Stimulated activated naive CD8-positive, alpha-beta T cell treated with anti-CD3 and anti-CD28 coated beads, Interleukin-15, amount 100 ng/mL, for 72 hours (primary cell): ENCODE results near the gene VPS50.
"Not testable (repeated sequence)": the region's sequence is repeated elsewhere in the genome, so short reads cannot be mapped to it uniquely, and the experiment has no call there.

ENCODE experiments used
- ATAC-seq: fragments of 150-1000 bp; cut with Tn5 transposase; 2 replicates; pipeline ENCODE4 v1.10.0; 2021; ENCODE audit warnings: mild to moderate bottlenecking, moderate library complexity
- DNase-seq, 2 donors: peaks; one replicate each; pipeline ENCODE4 v3.0.0; 2021 to 2022
- H3K27ac Mint-ChIP-seq, 2 donors: one replicate each; pipeline ENCODE4 v1.8.0; 2022; ENCODE audit warnings: mild to moderate bottlenecking in 2 of 2, mixed read lengths in 2 of 2, moderate library complexity in 2 of 2
- H3K27me3 Mint-ChIP-seq: one replicate; pipeline ENCODE4 v1.8.0; 2022; ENCODE audit warnings: mixed read lengths
- H3K4me1 Mint-ChIP-seq: one replicate; pipeline ENCODE4 v1.8.0; 2022; ENCODE audit warnings: mild to moderate bottlenecking, mixed read lengths
- H3K4me3 Mint-ChIP-seq, 2 donors: one replicate each; pipeline ENCODE4 v1.8.0; 2022; ENCODE audit warnings: mild to moderate bottlenecking in 2 of 2, mixed read lengths in 2 of 2, moderate library complexity in 1 of 2
- H3K9me3 Mint-ChIP-seq, 2 donors: one replicate each; pipeline ENCODE4 v1.8.0; 2022; ENCODE audit warnings: mixed read lengths in 2 of 2

VPS50 gene

DNA sequence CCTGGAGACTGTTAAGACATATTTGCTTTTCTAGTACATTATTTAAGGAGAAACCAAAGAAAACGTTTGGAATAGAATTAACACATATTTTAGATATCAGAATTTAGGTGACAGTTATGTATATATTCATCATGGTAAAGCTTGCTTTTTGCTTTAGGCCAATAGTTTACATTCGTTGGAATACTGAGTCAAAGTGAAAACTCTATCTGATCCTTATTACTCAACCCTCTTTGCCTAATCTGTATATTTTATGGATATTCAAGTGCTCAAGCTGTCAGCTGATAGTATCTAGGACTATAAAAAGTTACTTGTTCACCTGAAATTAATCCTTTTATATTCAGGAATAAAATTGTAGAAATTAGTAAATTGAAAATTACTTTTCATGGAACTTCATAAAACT is 61.1 kb downstream of the VPS50 start:
- Mint-ChIP-seq H3K27me3 (no peaks in the 10 kb centered on the region), H3K4me3 (no peak overlapping the region), H3K9me3 (no peaks in the 10 kb centered on the region), H3K27ac (no peak overlapping the region), H3K4me1 (no peaks in the 10 kb centered on the region)
- DNase-seq: no peak
- ATAC-seq: no peak

DNA sequence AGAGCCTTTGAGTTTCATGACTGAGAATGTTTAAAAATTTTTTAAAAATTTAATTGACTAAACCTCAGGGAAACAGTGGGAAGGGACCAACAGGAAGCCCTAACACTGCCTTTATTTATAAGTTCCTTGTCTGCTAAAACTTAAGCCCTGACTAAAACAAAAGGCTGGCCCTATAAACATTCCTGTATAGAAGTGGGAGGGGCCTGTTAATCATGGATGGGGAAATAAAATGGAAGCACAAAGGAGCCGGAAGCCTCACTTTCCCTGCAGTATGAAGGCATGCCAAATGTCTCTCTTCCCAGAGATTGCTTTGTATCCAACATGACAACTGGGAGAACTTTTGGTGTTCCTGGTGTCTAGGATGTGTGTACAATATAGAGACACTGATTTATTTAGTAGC is 66.0 kb downstream of the VPS50 start:
- Mint-ChIP-seq H3K9me3 (no peaks in the 10 kb centered on the region), H3K4me1 (no peaks in the 10 kb centered on the region), H3K27ac (no peak overlapping the region), H3K27me3 (no peaks in the 10 kb centered on the region), H3K4me3 (no peak overlapping the region)
- ATAC-seq: no peak
- DNase-seq: no peak

DNA sequence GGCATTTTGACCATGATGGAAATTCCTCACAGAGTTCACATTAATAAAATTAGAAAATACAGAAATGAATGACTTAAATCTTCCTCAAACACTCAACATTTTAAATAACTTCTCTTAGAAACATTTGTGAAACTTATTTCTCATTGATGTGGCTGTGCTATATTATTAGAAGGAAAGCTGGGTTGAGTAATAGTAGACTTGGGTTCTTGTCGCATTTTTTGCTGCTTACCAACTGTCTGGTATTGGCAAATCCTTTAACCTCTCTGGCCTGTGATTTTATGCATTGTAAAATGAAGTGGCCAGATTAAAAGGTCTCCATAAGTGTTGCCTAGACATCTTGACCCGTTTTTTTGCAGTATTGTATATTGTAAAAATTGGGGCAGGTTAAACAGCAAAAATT is 66.5 kb downstream of the VPS50 start:
- H3K27ac Mint-ChIP-seq: no peak overlapping the region
- DNase-seq (no peak), ATAC-seq (no peak)
- H3K4me3 Mint-ChIP-seq: no peak overlapping the region
- no peaks in the 10 kb centered on the region for H3K4me1 Mint-ChIP-seq
- no peaks in the 10 kb centered on the region for H3K27me3 Mint-ChIP-seq
- H3K9me3 Mint-ChIP-seq: no peaks in the 10 kb centered on the region

DNA sequence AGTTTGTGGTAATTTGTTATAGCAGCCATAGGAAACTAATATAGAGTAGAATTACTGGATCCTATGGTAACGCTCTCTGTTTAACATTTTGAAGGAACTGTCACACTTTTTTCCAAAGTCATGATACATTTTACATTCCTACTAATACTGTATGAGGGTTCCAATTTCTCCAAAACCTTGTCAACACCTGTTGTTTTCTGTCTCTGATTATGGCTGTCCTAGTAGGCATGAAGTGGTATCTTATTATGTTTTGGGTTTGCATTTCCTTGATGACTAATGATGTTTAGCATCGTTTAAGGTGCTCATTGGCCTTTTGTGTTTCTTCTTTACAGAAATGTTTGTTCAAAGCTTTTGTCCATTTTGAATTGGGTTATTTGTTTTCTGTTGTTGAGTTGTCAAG is 69.6 kb downstream of the VPS50 start:
- Mint-ChIP-seq H3K4me3 (no peak overlapping the region), H3K27me3 (no peaks in the 10 kb centered on the region), H3K9me3 (no peaks in the 10 kb centered on the region), H3K4me1 (no peaks in the 10 kb centered on the region), H3K27ac (no peak overlapping the region)
- ATAC-seq (no peak), DNase-seq (no peak)

DNA sequence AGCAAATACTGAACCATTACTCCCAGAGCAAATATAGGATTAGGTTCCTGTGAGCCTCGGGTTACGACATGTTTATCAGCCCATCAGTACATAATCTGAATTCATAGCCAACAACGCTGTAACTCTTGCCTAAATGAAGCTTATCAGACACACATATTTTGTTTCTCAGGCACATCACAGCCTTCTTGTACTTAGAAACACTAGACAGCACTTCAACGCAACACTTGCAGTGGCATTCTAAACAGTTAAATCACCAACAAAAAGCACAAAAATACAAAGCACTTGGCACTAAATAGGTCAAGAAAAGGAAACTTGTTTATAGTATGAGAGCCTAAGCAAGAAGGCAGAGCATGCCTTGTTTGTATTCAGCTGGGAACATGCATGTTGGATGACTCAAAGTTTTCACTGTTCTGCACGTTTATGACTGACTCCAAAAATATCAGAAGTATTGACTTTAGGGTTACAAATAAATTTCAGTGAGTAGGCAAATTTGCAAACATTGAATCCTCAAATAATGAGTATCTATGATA is 75.0 kb downstream of the VPS50 start:
- Mint-ChIP-seq H3K4me3 (no peak overlapping the region), H3K9me3 (no peaks in the 10 kb centered on the region), H3K27me3 (no peaks in the 10 kb centered on the region), H3K27ac (no peak overlapping the region), H3K4me1 (no peaks in the 10 kb centered on the region)
- DNase-seq: no peak
- ATAC-seq: no peak

DNA sequence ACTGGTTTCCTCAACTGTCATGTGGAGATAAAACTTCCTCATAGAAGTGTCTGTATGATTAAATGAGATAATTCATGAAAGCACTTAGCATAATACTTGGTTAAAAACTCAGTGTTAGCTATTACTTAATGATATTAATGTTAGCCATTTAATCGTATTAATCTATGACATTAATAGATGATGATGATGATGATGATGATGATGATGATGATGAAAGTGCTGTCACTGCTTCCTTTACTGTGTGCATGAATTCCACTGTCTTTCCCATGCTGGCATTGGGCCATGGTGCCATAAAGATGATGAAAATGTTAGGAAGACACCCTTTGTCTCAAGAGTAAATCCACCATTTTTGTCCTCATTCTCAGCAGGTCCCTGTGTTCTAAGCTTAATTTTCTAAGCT is 75.8 kb downstream of the VPS50 start:
- DNase-seq: no peak
- no peak for ATAC-seq

DNA sequence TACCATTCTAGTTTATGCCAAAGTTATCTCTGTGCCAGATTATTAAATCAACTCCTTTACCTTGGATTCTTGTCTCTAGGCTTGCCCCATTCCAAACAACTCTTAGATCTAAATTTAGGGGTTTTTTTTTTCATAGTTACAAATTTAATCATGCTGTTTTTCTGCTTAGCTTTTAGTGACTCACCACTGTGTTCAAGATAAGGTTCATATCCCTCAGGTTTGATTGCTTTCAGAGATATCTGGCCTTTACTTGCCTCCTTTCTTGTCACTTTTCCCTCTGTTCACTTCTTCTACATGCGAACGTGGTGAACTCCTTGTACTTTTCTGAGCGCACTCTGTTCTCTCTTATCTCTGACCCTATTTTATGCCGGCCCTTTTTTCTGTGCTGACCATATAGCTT is 78.2 kb downstream of the VPS50 start:
- Mint-ChIP-seq H3K27me3 (no peaks in the 10 kb centered on the region), H3K9me3 (no peaks in the 10 kb centered on the region), H3K27ac (no peak overlapping the region), H3K4me3 (no peak overlapping the region), H3K4me1 (no peaks in the 10 kb centered on the region)
- DNase-seq (no peak), ATAC-seq (no peak)

More for the DNA sequence above, 75.8 kb downstream of the VPS50 start:
- no peak overlapping the region for H3K4me3 Mint-ChIP-seq
- H3K4me1 Mint-ChIP-seq: no peaks in the 10 kb centered on the region
- H3K27me3 Mint-ChIP-seq: no peaks in the 10 kb centered on the region
- no peaks in the 10 kb centered on the region for H3K9me3 Mint-ChIP-seq
- no peak overlapping the region for H3K27ac Mint-ChIP-seq

DNA sequence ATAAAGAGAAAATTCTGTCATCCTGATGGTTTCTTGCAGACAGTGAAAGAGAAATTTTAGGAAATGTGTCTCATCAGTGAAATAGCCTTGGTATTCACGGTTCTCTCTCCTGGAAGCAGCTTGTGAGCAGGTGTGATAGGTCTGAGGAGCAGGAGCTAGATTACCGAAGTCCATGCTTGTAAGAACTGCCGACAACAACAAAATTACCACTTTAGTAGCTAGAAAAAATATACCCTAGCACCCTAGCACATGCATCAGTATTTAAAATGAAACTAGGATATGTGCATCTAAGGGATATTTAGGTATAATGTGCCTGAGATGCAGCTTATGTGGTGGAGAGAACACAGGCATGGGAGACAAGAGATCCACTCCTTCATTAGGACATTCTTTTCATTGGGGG is 82.3 kb downstream of the VPS50 start:
- Mint-ChIP-seq H3K4me3 (no peak overlapping the region), H3K27ac (no peak overlapping the region), H3K27me3 (no peaks in the 10 kb centered on the region), H3K9me3 (no peaks in the 10 kb centered on the region), H3K4me1 (peaks cover 7% of the 10 kb centered on the region)
- ATAC-seq (no peak), DNase-seq (no peak)

DNA sequence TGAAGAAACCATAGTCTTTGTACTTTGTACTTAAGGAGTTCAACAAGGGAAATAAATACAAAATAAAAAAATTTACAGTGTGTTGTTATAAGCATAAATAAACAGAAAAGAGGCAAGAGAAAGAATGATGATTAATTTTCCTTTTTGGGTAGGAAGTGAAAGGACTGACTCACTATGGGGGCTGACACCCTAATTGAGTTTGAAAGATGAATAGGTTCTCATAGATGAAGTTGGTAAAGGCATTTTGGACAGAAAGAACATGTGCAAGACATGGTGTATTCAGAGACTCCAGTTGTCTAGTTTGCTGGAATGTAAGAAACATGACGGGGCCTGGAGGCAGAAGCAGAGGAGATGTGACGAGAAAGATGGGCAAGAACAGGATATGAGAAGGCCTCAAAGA is 83.7 kb downstream of the VPS50 start:
- peak overlapping the region in 1 of 2 donors; percentile 2 for H3K27ac Mint-ChIP-seq
- DNase-seq (no peak), ATAC-seq (no peak)
- peaks cover 7% of the 10 kb centered on the region for H3K4me1 Mint-ChIP-seq
- no peak overlapping the region for H3K4me3 Mint-ChIP-seq
- H3K27me3 Mint-ChIP-seq: no peaks in the 10 kb centered on the region
- H3K9me3 Mint-ChIP-seq: no peaks in the 10 kb centered on the region

DNA sequence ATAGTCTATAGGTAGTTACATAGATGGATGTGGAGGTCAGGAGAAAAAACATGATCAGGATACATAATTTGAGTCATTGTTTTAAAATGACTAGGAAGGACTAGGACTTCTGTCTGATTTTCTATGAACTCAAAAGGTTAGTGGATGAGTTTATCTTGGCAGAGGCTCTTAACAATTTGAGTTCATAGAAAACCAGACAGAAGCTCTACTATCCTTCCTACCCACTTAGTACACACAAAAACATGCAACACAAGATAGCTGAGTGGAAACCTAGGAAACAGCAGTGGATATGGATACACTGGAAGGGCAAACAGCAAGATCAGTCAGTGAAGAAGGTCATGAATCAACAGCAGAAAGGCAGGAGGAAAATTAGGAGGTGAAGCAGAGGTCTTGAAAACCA is 84.6 kb downstream of the VPS50 start:
- ATAC-seq (no peak), DNase-seq (no peak)
- H3K27me3 Mint-ChIP-seq: no peaks in the 10 kb centered on the region
- H3K27ac Mint-ChIP-seq: no peak overlapping the region
- no peak overlapping the region for H3K4me3 Mint-ChIP-seq
- H3K4me1 Mint-ChIP-seq: peaks cover 7% of the 10 kb centered on the region
- no peaks in the 10 kb centered on the region for H3K9me3 Mint-ChIP-seq

DNA sequence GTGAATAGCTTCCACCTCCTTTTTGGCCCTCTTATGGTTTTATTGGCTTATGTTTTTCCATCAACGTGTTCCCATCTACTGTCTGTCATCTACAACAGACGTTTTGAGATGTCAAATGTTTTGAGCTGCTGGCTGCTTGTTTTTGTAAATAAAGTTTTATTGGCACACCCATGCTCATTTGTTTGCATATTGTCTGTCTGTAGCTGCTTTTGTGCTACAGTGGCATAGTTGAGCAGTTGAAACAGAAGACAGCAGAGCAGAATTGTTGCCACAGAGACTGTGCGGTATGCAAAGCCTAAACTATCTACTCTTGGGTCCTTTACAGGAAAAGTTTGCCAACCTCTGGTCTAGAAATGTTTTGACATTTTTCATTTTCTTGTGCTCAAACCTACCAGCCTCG is 88.7 kb downstream of the VPS50 start:
- Mint-ChIP-seq H3K4me1 (peaks cover 4% of the 10 kb centered on the region), H3K27me3 (no peaks in the 10 kb centered on the region), H3K27ac (no peak overlapping the region), H3K4me3 (no peak overlapping the region), H3K9me3 (no peaks in the 10 kb centered on the region)
- no peak for ATAC-seq
- DNase-seq: no peak

DNA sequence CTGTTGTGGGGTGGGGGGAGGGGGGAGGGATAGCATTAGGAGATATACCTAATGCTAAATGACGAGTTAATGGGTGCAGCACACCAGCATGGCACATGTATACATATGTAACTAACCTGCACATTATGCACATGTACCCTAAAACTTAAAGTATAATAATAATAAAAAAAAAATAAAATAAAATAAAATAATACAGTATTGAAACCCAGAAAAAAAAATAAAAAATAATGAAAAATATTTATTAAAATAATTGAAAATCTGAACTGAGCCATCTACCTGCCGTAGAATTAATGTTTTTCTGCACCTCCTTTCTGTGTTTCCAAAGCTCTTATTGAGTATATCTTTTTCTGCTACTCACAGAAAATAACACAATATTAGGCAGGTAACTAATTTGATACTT is 94.1 kb downstream of the VPS50 start:
- ATAC-seq, H3K27me3 Mint-ChIP-seq, H3K4me3 Mint-ChIP-seq, H3K4me1 Mint-ChIP-seq, H3K9me3 Mint-ChIP-seq, DNase-seq, H3K27ac Mint-ChIP-seq: not testable (repeated sequence)

DNA sequence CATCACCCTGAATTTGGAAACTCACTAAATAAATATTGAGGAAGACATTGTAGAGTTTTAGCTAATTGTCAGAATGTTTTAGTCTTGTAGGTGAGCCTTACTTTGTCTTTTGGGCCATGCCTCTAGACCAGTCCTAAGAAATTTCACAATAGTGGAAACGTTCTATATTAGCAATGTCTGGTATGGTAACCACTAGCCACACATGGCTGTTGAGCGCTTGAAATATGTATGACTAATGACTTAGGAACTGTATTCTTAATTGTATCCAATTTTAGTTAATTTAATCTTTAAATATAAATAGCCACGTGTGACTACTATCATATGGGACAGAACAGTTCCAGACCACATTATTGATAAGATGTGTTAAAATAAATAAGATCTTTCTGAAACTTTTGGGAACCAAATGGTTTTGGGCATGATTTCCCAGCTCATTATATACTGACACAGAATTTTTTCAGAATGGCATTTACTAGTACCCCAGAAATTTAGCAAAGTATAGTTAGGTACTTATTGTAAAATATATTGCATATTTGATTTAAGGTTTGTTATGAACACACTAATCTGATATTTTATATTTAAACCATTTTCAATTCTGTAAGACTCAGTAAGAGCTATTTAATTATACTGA is 95.0 kb downstream of the VPS50 start:
- DNase-seq (no peak), ATAC-seq (no peak)
- Mint-ChIP-seq H3K4me3 (no peak overlapping the region), H3K27ac (no peak overlapping the region), H3K27me3 (no peaks in the 10 kb centered on the region), H3K4me1 (no peaks in the 10 kb centered on the region), H3K9me3 (no peaks in the 10 kb centered on the region)

DNA sequence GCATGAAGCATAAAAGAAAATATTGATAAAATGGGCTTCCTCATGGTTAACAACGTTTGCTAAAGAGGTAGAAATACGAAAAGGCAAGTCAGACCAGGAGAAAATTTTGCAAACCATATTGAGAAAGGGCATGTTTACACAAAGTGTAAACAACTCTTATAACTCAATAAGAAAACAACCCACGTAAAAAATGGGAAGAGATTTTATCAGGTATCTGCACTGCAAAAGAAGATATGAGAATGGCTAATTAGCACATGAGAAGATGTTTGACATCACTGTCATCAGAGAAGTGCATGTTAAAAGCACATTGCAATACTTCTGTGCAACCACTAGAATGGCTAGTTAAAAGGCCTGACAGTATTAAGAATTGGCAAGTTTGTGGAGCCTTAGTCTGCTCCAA is 99.5 kb downstream of the VPS50 start:
- ATAC-seq: no peak
- no peak for DNase-seq
- H3K27ac Mint-ChIP-seq: no peak overlapping the region
- no peaks in the 10 kb centered on the region for H3K4me1 Mint-ChIP-seq
- no peaks in the 10 kb centered on the region for H3K9me3 Mint-ChIP-seq
- no peaks in the 10 kb centered on the region for H3K27me3 Mint-ChIP-seq
- H3K4me3 Mint-ChIP-seq: no peak overlapping the region

DNA sequence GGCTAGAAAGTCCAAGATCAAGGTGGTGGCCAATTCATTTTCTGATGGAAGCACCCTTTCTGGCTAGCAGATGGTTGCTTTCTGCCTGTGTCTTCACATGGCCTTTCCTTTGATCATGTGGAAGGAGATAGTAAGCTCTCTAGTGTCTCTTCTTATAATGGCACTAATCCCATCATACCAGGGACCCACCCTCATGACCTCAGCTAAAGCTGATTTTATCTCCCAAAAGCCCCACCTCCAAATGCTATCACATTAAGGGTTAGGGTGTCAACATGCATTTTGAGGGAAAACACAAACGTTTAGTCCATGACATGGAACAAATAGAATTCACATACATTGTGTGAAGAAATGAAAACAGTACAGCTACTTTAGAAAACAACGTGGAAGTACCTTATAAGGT is 100.0 kb downstream of the VPS50 start:
- H3K9me3 Mint-ChIP-seq: no peaks in the 10 kb centered on the region
- H3K27me3 Mint-ChIP-seq: no peaks in the 10 kb centered on the region
- DNase-seq: no peak
- H3K27ac Mint-ChIP-seq: no peak overlapping the region
- no peaks in the 10 kb centered on the region for H3K4me1 Mint-ChIP-seq
- H3K4me3 Mint-ChIP-seq: no peak overlapping the region
- ATAC-seq: no peak

DNA sequence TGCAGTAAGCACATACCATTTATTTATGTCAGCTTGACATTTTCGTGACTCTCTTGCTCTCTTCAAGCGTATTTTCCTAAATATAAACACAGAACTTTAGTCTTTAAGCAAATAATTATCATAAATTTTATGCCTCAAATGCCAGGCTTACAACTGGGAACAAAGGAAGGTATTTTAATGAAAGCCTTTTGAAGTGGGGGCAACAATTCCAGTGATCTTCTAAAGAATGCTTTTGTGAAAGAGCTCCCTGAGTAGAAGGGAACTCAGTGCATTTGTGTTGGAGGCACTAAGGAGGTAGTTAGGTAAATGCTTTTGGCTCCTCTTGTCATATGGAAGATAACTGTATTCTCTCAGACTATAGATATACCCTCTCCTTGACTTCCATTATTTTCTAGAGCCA is 104.9 kb downstream of the VPS50 start:
- no peak overlapping the region for H3K27ac Mint-ChIP-seq

DNA sequence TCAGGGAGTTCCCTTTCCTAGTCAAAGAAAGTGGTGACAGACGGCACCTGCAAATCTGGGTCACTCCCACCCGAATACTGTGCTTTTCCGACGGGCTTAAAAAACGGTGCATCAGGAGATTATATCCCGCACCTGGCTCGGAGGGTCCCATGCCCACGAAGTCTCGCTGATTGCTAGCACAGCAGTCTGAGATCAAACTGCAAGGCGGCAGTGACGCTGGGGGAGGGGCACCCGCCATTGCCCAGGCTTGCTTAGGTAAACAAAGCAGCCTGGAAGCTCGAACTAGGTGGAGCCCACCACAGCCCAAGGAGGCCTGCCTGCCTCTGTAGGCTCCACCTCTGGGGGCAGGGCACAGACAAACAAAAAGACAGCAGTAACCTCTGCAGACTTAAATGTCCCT is 110.0 kb downstream of the VPS50 start:
- not testable (repeated sequence) for H3K9me3 Mint-ChIP-seq, H3K27me3 Mint-ChIP-seq, H3K4me1 Mint-ChIP-seq, H3K4me3 Mint-ChIP-seq, H3K27ac Mint-ChIP-seq, ATAC-seq, DNase-seq

More for the DNA sequence above, 104.9 kb downstream of the VPS50 start:
- Mint-ChIP-seq H3K27me3 (no peaks in the 10 kb centered on the region), H3K4me1 (no peaks in the 10 kb centered on the region), H3K9me3 (no peaks in the 10 kb centered on the region), H3K4me3 (no peak overlapping the region)
- ATAC-seq (no peak), DNase-seq (no peak)
